ENCODE results near the gene WDFY4. TPM values are rescaled to one million over a fixed set of nuclear protein-coding genes. Genes with fewer than 3 reads are reported as not detected.

The WDFY4 gene
- total RNA-seq, 1 donor from 2014 or later, result 26.5 TPM

DNA sequence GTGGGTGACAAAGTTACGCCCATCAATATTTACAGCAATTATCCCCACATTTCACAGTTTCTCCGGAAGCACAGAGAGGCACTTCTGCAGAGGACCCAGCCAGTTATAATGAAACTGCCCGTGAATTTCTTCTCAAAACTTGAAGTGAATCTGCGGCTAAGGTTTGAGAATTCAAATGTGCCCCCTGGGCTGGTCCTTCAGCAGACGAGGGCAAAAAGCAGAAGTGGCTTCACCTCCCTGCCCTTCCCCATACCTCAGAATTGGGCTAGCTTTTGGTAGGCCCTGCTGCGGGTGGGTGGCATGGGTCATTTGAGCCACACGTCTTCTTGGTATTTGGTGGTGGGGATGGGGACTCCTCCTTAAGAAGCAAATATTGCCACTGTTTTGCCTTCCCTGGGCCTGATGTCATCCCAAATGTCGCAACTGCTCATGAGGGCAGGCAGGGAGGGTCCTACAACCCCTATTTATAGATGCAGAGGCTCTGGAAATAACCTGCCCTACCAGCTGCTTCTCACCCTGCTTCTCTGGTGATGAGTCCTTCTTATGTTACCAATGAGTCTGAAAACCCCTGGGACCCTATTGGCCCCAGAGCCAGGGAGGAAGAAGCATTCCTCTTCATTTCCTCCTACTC is 16.6 kb upstream of the WDFY4 start:
- H3K36me3 ChIP-seq, result no peaks in the 10 kb centered on the region
- ATAC-seq (peak; percentile 66), DNase-seq (no peak)
- H3K9me3 ChIP-seq, result no peaks in the 10 kb centered on the region
- H3K4me1 ChIP-seq, result no peaks in the 10 kb centered on the region
- TF ChIP-seq, protein P1, sequence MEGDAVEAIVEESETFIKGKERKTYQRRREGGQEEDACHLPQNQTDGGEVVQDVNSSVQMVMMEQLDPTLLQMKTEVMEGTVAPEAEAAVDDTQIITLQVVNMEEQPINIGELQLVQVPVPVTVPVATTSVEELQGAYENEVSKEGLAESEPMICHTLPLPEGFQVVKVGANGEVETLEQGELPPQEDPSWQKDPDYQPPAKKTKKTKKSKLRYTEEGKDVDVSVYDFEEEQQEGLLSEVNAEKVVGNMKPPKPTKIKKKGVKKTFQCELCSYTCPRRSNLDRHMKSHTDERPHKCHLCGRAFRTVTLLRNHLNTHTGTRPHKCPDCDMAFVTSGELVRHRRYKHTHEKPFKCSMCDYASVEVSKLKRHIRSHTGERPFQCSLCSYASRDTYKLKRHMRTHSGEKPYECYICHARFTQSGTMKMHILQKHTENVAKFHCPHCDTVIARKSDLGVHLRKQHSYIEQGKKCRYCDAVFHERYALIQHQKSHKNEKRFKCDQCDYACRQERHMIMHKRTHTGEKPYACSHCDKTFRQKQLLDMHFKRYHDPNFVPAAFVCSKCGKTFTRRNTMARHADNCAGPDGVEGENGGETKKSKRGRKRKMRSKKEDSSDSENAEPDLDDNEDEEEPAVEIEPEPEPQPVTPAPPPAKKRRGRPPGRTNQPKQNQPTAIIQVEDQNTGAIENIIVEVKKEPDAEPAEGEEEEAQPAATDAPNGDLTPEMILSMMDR (IDR thresholded peaks at IDR 0.05), result no peak
- intact Hi-C loops (cut with DNase I), result no loop called here
- H3K4me3 ChIP-seq, result no peak overlapping the region
- H3K27ac ChIP-seq, result no peak overlapping the region
- H3K27me3 ChIP-seq, result no peaks in the 10 kb centered on the region

DNA sequence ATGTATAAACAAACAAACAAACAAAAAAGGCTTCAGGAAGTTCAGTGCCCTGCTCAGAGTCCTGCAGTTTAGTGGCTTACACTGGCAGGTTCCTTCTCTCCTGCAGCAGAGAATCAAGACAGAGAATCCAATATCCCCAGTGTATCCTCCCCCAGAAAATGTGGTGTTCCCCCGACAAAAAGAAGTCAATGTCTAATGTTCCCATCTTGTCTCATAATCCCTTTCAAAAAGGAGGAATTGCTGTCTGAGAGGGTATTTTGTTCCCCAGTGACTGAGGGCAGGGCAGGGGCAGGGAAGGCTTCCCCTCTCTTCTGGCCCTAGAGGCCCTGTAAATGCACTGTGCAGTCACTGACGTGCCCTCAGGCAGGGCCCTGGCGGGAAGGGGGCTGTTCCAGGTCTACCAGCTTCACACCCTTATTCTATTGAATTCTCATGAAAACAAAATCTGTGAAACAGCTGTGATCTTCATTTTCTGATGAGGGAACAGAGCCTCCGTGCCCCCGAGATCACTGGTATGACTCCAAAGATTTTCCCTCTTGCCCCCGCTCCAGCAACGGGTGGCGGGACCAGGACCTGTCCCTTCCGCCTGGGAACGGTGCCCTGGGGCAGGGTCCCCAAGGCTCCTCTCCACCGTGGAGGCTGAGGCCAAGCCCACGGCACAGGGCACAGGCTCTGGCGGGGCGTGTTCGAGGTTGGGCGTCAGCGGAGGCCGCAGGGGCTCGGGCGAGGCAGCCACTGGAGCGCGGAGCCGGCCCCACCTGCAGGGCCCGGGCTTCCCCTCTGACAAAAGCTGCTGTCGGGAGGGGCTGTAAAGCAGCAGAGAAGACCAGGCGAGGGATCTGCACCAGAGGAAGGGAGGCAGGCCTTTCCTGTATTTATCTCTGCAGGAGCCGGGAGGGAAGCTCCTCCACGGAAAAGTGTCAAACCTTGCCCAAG is 13.4 kb upstream of the WDFY4 start:
- Histone ChIP-seq H3K27ac (no peak overlapping the region), H3K9me3 (no peaks in the 10 kb centered on the region), H3K4me3 (no peak overlapping the region), H3K4me1 (no peaks in the 10 kb centered on the region), H3K27me3 (no peaks in the 10 kb centered on the region), H3K36me3 (no peaks in the 10 kb centered on the region)
- peak; percentile 21 for ATAC-seq
- TF ChIP-seq, protein P1 (IDR thresholded peaks at IDR 0.05), result no peak
- intact Hi-C loops (cut with DNase I), result no loop called here
- no peak for DNase-seq

DNA sequence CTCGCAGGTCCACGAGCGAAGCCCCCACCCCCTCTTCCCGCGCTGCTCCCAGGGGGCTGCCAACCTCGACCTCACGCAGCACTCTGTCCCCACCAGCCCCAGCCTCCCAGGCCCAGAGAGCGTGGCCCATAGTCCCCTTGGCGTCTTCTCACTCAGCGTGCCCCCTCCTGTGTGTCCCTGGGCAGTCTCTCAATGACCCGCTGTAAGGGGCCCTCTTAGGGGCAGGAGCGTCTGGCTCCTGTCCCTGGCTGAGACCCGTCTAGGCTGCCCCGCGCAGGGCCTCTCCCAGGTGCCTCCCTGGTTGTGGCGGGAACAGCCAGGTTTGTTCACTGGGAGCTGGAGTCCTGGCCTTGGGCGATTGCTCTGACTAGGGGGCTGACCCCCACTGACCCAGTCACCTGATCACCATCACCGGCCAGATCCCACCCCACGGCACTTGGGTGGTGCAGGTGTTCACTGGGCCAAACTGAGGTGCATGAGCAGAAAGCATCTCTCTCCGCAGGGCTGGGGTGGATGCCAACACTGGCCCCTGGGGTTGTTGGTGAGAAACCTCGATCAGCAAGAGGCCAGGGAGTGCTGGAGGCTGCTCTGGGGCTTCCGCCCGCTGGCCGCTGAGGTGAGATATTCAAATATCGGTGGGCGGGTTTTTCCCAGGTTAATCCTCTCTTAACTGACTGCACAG is 12.6 kb upstream of the WDFY4 start:
- DNase-seq, result no peak
- H3K4me3 ChIP-seq, result no peak overlapping the region
- H3K36me3 ChIP-seq, result no peaks in the 10 kb centered on the region
- H3K4me1 ChIP-seq, result no peaks in the 10 kb centered on the region
- TF ChIP-seq, protein P1 (IDR thresholded peaks at IDR 0.05), result no peak
- no peaks in the 10 kb centered on the region for H3K27me3 ChIP-seq
- ATAC-seq, result peak; percentile 27
- no peaks in the 10 kb centered on the region for H3K9me3 ChIP-seq
- intact Hi-C loops (cut with DNase I), result no loop called here
- H3K27ac ChIP-seq, result no peak overlapping the region

DNA sequence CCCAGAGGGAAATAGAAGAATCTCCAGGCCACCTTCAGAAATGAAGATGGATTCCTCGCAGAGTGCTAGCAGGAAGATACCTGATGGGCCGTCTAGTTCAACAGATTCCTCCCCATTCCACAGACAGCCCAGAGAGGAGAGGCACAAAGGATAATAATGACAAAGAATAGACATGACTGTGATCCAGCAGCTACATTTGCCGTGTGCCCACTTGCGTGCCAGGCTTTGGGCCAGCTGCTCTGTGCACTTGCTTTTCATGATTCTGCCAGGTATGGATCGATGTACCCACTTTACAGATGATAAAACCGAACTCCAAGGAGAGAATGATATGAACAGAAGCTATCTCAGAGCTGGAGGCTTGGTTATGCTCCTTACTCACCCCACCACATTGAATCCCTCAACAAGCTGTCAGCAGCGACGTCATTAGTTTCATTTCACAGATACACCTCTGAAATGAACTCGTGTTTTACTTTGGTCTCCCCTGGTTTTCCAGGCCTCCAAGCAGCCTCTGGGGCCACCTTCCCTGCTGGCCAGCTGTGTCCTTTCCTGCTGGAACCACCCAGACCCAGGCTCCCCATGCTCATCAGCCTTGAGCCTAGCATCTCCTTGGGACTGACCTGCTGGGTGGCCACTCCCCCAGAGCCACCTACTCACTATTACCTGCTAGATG is 11.9 kb upstream of the WDFY4 start:
- TF ChIP-seq, protein P1 (IDR thresholded peaks at IDR 0.05), result no peak
- DNase-seq (no peak), ATAC-seq (no peak)
- H3K27me3 ChIP-seq, result no peaks in the 10 kb centered on the region
- H3K9me3 ChIP-seq, result no peaks in the 10 kb centered on the region
- H3K27ac ChIP-seq, result no peak overlapping the region
- H3K36me3 ChIP-seq, result no peaks in the 10 kb centered on the region
- H3K4me3 ChIP-seq, result no peak overlapping the region
- no peaks in the 10 kb centered on the region for H3K4me1 ChIP-seq
- intact Hi-C loops (cut with DNase I), result no loop called here

DNA sequence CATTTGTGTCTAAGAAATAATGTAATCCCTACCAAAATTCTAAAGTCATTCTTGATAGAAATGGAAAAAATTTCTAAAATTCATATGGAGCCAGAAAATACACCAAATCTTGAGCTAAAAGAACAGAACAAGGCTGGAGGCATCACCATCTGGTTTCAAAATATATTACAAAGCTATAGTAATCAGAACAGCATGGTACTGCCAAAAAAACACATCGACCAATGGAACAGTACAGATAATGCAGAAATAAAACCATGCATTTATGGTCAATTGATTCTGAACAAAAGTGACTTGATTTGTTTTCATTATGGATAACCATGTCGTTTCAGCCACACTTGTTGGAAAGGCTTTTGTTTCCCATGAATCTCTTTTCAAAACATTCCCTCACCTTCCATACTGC is 7.0 kb upstream of the WDFY4 start:
- H3K4me1 ChIP-seq, result no peaks in the 10 kb centered on the region
- intact Hi-C loops (cut with DNase I), result no loop called here
- no peaks in the 10 kb centered on the region for H3K36me3 ChIP-seq
- no peaks in the 10 kb centered on the region for H3K9me3 ChIP-seq
- TF ChIP-seq, protein P1 (IDR thresholded peaks at IDR 0.05), result no peak
- H3K27ac ChIP-seq, result no peak overlapping the region
- DNase-seq (no peak), ATAC-seq (no peak)
- no peaks in the 10 kb centered on the region for H3K27me3 ChIP-seq
- H3K4me3 ChIP-seq, result no peak overlapping the region

Measured in upper lobe of right lung (tissue), 1 donor.